HepG2 (cell line): ENCODE data around the gene IL22RA1. TPM values are rescaled to one million over a fixed set of nuclear protein-coding genes. Genes with fewer than 3 reads are reported as not detected.

Experiments
- BCL6 ChIP-seq: IDR thresholded peaks from 2 replicates; pipeline ENCODE4 v1.6.1; 2016; ENCODE audit warnings: missing genetic modification reagents, missing compliant biosample characterization
- GFI1 ChIP-seq: sonication (generic); formaldehyde crosslinking; IDR thresholded peaks from 2 replicates; pipeline ENCODE4 v1.5.0; 2020; ENCODE audit warnings: missing genetic modification reagents, mild to moderate bottlenecking, borderline replicate concordance
- HOXA3 ChIP-seq: sonication (generic); formaldehyde crosslinking; IDR thresholded peaks from 2 replicates; pipeline ENCODE4 v1.5.0; 2020; ENCODE audit warnings: missing genetic modification reagents
- KLF15 ChIP-seq: sonication (generic); formaldehyde crosslinking; IDR thresholded peaks from 2 replicates; pipeline ENCODE4 v1.8.1; 2023; ENCODE audit warnings: borderline replicate concordance, mild to moderate bottlenecking, inconsistent platforms, missing genetic modification reagents, mixed read lengths
- MTF2 ChIP-seq: sonication (generic); formaldehyde crosslinking; IDR thresholded peaks from 2 replicates; pipeline ENCODE4 v1.5.0; 2020; ENCODE audit warnings: missing genetic modification reagents, borderline replicate concordance
- MXI1 ChIP-seq: IDR thresholded peaks from 3 replicates; pipeline ENCODE4 v1.6.1; 2012; ENCODE audit warnings: low read depth, low read length, inconsistent platforms, borderline replicate concordance
- NFIC ChIP-seq: IDR thresholded peaks from 2 replicates; pipeline ENCODE4 v1.6.1; 2012; ENCODE audit warnings: mild to moderate bottlenecking, low read length, inconsistent platforms
- NR2F6 ChIP-seq, 2 experiments: IDR thresholded peaks; 2 replicates each; pipeline ENCODE4 v1.6.1; 2016; ENCODE audit warnings: antibody characterized with exemption in 1 of 2, mild to moderate bottlenecking in 1 of 2
- TRIM24 ChIP-seq: sonication (generic); formaldehyde crosslinking; IDR thresholded peaks from 2 replicates; pipeline ENCODE4 v1.8.0; 2022; ENCODE audit warnings: mild to moderate bottlenecking, missing genetic modification reagents
- ZBTB3 ChIP-seq: sonication (generic); formaldehyde crosslinking; IDR thresholded peaks from 2 replicates; pipeline ENCODE4 v1.4.0; 2020; ENCODE audit warnings: low read depth, mild to moderate bottlenecking, moderate library complexity, missing genetic modification reagents, borderline replicate concordance
- ZFP36 ChIP-seq: fragments of 150-350 bp; IDR thresholded peaks from 2 replicates; pipeline ENCODE4 v1.6.1; 2018; ENCODE audit warnings: borderline replicate concordance, low read length, low read depth; ENCODE audit not compliant: partially characterized antibody
- ZNF138 ChIP-seq: sonication (generic); formaldehyde crosslinking; IDR thresholded peaks from 2 replicates; pipeline ENCODE4 v1.5.0; 2020; ENCODE audit warnings: mild to moderate bottlenecking, low read depth, missing genetic modification reagents
- ZNF235 ChIP-seq: sonication (generic); formaldehyde crosslinking; IDR thresholded peaks from 2 replicates; pipeline ENCODE4 v1.8.1; 2023; ENCODE audit warnings: mild to moderate bottlenecking, missing genetic modification reagents, borderline replicate concordance
- ZNF589 ChIP-seq: sonication (generic); formaldehyde crosslinking; conservative IDR thresholded peaks from 2 replicates; pipeline ENCODE4 v1.8.0; 2022; ENCODE audit warnings: mild to moderate bottlenecking, moderate library complexity, missing genetic modification reagents
- polyA plus RNA-seq, 8 experiments: library from polyadenylated mRNA; depleted of rRNA in 3 of 8; stranded (reverse) in 7 of 8; unstranded in 1 of 8; fragments of >200 nt; fragmentation: Illumina TruSeq in 4 of 8; extraction: Trizol in 4 of 8; gene quantifications; 2 replicates each; pipeline versions ENCODE4 v1.2.1 to v1.2.3, GENCODE V29; 2011 to 2016; ENCODE audit warnings: low read depth in 4 of 8, missing spikeins in 1 of 8, mixed read lengths in 1 of 8; ENCODE audit not compliant: insufficient read depth in 1 of 8
- total RNA-seq, 5 experiments: library from RNA; depleted of rRNA; stranded (reverse); fragments of >200 nt; fragmentation: Illumina TruSeq; extraction: Trizol; gene quantifications; 2 replicates each; pipeline ENCODE4 v1.2.3, GENCODE V29; 2016; ENCODE audit warnings: low read depth in 1 of 5
- TF ChIP-seq, protein P1 (sequence below): sonication (generic); formaldehyde crosslinking; IDR thresholded peaks from 2 replicates; pipeline ENCODE4 v1.9.0; 2021; ENCODE audit warnings: missing genetic modification reagents, borderline replicate concordance
- TF ChIP-seq, protein P2 (sequence below): sonication (generic); formaldehyde crosslinking; conservative IDR thresholded peaks from 2 replicates; pipeline ENCODE4 v1.4.0; 2020; ENCODE audit warnings: mild to moderate bottlenecking, missing genetic modification reagents, moderate library complexity
- TF ChIP-seq, protein P3 (sequence below): sonication (generic); formaldehyde crosslinking; IDR thresholded peaks from 2 replicates; pipeline ENCODE4 v1.5.1; 2020; ENCODE audit warnings: mild to moderate bottlenecking, moderate library complexity, missing genetic modification reagents
- TF ChIP-seq, protein P4 (sequence below): IDR thresholded peaks from 2 replicates; pipeline ENCODE4 v1.6.1; 2018; ENCODE audit warnings: missing genetic modification reagents
- TF ChIP-seq, protein P5 (sequence below): IDR thresholded peaks from 2 replicates; pipeline ENCODE4 v1.6.1; 2012; ENCODE audit warnings: inconsistent platforms

The IL22RA1 gene
- total and polyA plus RNA-seq, 2 of the 13 experiments (the other 11 are each of a cell fraction or from before 2014, with no cell fraction given), result 4.4 to 10.2 TPM

DNA sequence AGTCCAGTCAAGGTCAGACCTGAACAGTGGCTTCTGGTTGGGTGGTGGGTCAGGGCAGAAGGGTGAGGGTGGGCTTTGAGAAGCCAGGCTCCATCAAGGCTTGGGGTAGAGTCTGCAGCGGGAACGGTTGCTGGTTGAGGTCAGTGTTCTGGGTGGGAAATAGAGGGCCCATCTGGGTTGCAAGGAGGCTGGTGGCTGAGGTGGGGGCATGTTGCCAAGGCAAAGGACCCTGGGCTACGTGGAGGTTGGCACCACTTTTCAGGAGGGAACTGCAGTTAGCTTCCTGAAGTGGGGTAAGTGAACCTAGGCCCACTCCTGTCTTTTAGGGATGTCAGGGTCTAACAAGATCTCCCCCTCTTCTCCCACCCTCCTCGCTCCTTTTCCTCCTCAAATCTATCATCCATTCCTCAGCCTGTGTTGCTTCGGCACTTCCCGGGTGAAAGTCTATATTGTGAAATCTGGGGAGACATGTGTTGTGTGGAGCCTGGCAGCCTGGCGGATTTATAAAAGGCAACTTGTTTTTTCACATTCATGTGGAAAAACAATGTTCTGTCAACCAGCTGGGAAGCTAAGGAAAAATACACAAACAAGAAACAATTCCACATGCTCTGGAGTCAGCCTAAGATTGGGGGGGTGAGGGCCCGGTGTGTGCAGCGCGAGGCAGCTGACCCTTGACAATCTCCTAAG is 1.5 kb downstream of the IL22RA1 start (continued):
- TF ChIP-seq, protein P1, sequence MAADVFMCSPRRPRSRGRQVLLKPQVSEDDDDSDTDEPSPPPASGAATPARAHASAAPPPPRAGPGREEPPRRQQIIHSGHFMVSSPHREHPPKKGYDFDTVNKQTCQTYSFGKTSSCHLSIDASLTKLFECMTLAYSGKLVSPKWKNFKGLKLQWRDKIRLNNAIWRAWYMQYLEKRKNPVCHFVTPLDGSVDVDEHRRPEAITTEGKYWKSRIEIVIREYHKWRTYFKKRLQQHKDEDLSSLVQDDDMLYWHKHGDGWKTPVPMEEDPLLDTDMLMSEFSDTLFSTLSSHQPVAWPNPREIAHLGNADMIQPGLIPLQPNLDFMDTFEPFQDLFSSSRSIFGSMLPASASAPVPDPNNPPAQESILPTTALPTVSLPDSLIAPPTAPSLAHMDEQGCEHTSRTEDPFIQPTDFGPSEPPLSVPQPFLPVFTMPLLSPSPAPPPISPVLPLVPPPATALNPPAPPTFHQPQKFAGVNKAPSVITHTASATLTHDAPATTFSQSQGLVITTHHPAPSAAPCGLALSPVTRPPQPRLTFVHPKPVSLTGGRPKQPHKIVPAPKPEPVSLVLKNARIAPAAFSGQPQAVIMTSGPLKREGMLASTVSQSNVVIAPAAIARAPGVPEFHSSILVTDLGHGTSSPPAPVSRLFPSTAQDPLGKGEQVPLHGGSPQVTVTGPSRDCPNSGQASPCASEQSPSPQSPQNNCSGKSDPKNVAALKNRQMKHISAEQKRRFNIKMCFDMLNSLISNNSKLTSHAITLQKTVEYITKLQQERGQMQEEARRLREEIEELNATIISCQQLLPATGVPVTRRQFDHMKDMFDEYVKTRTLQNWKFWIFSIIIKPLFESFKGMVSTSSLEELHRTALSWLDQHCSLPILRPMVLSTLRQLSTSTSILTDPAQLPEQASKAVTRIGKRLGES, result no peak
- no peak for TF ChIP-seq ZFP36
- TF ChIP-seq MTF2 (CRISPR knock-in tag), result no peak
- TF ChIP-seq HOXA3 (CRISPR knock-in tag), result no peak
- TF ChIP-seq KLF15, result no peak
- no peak for TF ChIP-seq ZBTB3 (CRISPR knock-in tag)
- TF ChIP-seq MXI1, result peak; percentile 33; the same call in 1 of the 3 replicates
- no peak for TF ChIP-seq ZNF138
- TF ChIP-seq BCL6 (CRISPR knock-in tag), result peak; percentile 19; the same call in 1 of the 2 replicates
- TF ChIP-seq NR2F6 (IDR thresholded peaks at IDR 0.05), result no peak
- no peak for TF ChIP-seq NR2F6 (CRISPR knock-in tag; IDR thresholded peaks at IDR 0.05)
- TF ChIP-seq ZNF235 (CRISPR knock-in tag), result no peak
- no peak for TF ChIP-seq GFI1 (CRISPR knock-in tag)
- TF ChIP-seq, protein P2, sequence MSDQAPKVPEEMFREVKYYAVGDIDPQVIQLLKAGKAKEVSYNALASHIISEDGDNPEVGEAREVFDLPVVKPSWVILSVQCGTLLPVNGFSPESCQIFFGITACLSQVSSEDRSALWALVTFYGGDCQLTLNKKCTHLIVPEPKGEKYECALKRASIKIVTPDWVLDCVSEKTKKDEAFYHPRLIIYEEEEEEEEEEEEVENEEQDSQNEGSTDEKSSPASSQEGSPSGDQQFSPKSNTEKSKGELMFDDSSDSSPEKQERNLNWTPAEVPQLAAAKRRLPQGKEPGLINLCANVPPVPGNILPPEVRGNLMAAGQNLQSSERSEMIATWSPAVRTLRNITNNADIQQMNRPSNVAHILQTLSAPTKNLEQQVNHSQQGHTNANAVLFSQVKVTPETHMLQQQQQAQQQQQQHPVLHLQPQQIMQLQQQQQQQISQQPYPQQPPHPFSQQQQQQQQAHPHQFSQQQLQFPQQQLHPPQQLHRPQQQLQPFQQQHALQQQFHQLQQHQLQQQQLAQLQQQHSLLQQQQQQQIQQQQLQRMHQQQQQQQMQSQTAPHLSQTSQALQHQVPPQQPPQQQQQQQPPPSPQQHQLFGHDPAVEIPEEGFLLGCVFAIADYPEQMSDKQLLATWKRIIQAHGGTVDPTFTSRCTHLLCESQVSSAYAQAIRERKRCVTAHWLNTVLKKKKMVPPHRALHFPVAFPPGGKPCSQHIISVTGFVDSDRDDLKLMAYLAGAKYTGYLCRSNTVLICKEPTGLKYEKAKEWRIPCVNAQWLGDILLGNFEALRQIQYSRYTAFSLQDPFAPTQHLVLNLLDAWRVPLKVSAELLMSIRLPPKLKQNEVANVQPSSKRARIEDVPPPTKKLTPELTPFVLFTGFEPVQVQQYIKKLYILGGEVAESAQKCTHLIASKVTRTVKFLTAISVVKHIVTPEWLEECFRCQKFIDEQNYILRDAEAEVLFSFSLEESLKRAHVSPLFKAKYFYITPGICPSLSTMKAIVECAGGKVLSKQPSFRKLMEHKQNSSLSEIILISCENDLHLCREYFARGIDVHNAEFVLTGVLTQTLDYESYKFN (CRISPR knock-in tag), result peak; percentile 47
- no peak for TF ChIP-seq ZNF589
- TF ChIP-seq, protein P3, sequence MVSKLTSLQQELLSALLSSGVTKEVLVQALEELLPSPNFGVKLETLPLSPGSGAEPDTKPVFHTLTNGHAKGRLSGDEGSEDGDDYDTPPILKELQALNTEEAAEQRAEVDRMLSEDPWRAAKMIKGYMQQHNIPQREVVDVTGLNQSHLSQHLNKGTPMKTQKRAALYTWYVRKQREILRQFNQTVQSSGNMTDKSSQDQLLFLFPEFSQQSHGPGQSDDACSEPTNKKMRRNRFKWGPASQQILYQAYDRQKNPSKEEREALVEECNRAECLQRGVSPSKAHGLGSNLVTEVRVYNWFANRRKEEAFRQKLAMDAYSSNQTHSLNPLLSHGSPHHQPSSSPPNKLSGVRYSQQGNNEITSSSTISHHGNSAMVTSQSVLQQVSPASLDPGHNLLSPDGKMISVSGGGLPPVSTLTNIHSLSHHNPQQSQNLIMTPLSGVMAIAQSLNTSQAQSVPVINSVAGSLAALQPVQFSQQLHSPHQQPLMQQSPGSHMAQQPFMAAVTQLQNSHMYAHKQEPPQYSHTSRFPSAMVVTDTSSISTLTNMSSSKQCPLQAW (CRISPR knock-in tag), result peak; percentile 15; the same call in 1 of the 2 replicates
- TF ChIP-seq, protein P4, sequence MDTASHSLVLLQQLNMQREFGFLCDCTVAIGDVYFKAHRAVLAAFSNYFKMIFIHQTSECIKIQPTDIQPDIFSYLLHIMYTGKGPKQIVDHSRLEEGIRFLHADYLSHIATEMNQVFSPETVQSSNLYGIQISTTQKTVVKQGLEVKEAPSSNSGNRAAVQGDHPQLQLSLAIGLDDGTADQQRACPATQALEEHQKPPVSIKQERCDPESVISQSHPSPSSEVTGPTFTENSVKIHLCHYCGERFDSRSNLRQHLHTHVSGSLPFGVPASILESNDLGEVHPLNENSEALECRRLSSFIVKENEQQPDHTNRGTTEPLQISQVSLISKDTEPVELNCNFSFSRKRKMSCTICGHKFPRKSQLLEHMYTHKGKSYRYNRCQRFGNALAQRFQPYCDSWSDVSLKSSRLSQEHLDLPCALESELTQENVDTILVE (CRISPR knock-in tag), result 0 out of 2 replicates have a peak, but pooled peaks have one; percentile 17
- TF ChIP-seq, protein P5, sequence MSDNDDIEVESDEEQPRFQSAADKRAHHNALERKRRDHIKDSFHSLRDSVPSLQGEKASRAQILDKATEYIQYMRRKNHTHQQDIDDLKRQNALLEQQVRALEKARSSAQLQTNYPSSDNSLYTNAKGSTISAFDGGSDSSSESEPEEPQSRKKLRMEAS, result peak; percentile 44; the same call in 1 of the 2 replicates
- no peak for TF ChIP-seq TRIM24 (CRISPR knock-in tag)
- TF ChIP-seq NFIC, result no peak
